Measurements from ENCODE around the gene ARMC10.
"Not testable (repeated sequence)": the region's sequence is repeated elsewhere in the genome, so short reads cannot be mapped to it uniquely, and the experiment has no call there.

ARMC10 gene

GRCh38 chr7:103077318-103077717 lies 2.4 kb downstream of the ARMC10 start:
- DNase-seq = no peak

- DNase-seq = not testable (repeated sequence)
Measured at GRCh38 chr7:103078226-103078625, 3.3 kb downstream of the ARMC10 start.

DNA sequence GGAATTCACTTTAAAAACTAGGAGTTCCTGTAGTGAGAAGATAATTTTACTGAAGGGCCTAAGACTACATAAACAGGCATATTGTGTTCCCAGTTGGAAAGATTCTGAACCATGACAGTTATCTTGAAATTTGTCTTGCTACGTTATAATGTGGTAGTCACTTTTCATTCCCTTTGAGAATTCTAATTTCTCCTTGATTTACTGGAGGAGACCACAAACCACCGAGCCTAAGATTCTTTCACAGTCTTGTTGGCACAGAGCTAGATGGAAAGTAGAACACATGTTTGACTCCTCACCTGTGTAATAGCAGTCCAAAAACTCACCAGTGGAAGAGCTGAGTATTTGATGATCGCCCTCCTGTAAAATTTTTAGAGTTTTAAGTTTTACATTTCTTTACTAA lies 4.9 kb downstream of the ARMC10 start:
- no peak for DNase-seq

- no peak for DNase-seq
Measured at GRCh38 chr7:103080923-103081322, 6.0 kb downstream of the ARMC10 start.

- DNase-seq = no peak
Measured at GRCh38 chr7:103082497-103082896, 7.6 kb downstream of the ARMC10 start.

DNA sequence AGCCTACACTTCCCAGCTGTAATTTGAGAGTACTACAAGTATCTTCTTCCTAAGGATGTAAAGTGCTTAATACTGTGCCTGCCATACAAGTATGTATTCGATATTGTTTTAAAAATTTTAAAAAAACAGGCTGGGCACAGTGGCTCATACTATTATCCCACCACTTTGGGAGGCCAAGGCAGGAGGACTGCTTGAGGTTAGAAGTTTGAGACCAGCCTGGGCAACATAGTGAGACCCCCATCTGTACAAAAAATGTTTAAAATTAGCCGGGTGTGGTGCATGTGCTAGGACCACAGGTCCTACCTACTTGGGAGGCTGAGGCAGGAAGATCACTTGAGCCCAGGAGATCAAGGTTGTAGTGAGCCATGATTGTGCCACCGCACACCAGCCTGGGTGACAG lies 8.3 kb downstream of the ARMC10 start:
- DNase-seq = no peak

DNA sequence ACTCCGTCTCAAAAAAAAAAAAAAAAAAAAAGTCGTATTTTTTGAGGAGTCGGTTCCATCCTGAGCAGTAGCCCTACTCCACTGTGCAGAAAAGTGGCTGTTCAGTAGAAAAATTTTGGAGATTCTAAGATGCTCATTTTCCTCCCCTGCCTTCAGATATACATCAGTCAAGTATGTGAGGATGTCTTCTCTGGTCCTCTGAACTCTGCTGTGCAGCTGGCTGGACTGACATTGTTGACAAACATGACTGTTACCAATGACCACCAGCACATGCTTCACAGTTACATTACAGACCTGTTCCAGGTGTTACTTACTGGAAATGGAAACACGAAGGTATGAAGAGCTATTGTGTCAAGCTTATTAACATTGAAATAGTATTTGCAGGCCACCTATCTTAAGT lies 17.4 kb downstream of the ARMC10 start:
- DNase-seq = not testable (repeated sequence)

DNA sequence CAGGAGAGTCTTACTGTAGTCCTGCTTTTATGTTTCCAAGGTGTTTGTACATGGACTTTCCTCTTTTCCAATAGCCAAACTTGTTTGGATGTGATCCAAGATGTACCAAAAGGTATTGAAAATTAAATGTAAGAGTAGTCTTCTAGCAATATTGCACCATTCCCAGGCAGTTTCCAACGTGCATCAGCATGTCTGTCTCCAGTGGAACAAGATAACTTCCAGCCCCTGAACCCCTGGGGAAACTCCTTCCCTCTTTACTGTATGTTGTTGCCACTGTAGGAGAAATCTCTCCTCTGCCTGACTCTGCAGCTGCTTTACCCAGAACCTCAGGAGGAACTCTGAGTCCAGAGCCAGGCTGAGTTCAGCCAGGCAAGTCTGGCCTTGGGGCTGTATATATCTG lies 18.5 kb downstream of the ARMC10 start:
- no peak for DNase-seq

DNA sequence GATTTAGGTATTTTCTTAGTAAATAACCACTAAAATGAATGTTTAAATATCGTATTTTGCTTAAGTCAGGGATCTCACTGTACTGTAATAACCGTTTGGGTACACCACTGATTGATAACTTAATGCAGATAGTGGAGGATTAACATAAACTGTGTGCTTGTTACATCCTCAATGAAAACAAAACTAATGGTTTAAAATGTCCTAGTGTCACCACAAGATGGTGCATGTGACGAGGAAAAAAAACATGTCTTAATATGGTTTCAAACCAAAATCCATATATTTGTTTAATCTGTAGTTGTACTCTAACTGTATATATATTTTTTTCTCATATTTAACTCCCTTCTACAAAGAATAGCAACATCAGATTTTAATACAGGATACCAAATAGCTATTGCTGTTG lies 19.2 kb downstream of the ARMC10 start:
- peak in 1 of 56 donors; percentile 22 for DNase-seq

GRCh38 chr7:103095558-103095957 lies 20.6 kb downstream of the ARMC10 start:
- not testable (repeated sequence) for DNase-seq

DNA sequence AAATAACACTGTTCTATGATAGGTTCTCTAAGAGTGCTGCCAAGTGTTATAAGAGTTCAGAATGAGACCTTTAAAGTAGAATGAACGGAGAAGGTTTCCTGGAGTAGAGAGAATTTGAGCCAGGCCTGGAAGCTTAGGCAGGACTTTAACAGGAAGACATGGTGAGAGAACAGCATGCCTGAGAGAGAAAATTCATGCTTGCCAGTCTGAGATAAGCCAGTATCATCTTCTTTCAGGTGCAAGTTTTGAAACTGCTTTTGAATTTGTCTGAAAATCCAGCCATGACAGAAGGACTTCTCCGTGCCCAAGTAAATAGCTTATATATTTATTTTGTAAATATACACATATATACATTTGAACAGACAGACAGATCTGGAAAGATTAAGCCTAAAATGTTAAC lies 22.1 kb downstream of the ARMC10 start:
- DNase-seq = no peak

DNA sequence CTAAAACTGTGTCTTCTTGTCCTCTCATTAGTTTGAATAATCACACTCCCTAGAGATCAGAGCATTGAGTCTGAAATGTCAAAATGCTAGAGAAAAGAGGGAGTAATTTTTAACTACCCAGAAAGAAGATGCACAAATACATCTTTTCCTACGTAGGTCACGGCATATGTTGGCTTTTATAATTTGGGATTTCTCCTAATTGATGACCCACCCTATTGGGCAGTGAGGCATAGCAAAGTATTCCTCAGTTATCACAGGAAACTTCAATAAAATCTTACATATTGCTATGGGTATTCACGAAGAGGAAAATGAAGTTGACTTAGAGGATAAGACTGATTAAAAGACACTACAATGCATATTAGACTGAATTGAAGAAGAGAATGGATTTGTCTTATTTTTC lies 25.4 kb downstream of the ARMC10 start:
- no peak for DNase-seq

- no peak for DNase-seq
Measured at GRCh38 chr7:103101543-103101942, 26.6 kb downstream of the ARMC10 start.

- DNase-seq = no peak
Measured at GRCh38 chr7:103106005-103106702, 31.2 kb downstream of the ARMC10 start.

DNA sequence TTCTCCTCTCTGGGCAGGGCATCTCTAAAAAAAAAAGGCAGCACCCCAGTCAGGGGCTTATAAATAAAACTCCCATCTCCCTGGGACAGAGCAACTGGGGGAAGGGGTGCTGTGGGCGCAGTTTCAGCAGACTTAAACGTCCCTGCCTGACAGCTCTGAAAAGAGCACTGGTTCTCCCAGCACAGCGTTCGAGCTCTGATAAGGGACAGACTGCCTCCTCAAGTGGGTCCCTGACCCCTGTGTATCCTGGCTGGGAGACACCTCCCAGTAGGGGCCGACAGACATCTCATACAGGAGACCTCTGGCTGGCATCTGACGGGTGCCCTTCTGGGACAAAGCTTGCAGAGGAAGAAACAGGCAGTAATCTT lies 31.7 kb downstream of the ARMC10 start:
- not testable (repeated sequence) for DNase-seq

DNA sequence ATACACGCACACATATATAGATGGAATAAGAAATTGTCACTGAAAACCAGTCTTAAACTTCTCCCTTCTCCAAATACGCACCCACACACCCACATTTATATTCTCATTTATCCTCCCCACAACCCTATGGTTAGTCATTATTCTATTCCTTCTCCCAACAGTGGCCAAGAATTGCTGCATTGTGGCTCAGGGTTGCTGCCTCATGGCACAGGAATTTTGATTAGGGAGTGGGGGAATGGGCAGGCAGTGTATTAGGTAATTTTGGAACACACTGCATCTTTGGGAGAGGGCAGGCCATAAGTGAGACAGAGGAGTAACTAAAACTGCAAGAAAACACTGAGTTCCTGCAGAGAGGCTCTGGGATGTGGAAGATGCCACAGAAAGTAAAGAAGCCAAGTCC lies 38.2 kb downstream of the ARMC10 start:
- no peak for DNase-seq

- DNase-seq = peak in 6 of 56 donors; percentile 16 to 25 (median 20)
Measured at GRCh38 chr7:103114576-103115008, 39.7 kb downstream of the ARMC10 start.

DNA sequence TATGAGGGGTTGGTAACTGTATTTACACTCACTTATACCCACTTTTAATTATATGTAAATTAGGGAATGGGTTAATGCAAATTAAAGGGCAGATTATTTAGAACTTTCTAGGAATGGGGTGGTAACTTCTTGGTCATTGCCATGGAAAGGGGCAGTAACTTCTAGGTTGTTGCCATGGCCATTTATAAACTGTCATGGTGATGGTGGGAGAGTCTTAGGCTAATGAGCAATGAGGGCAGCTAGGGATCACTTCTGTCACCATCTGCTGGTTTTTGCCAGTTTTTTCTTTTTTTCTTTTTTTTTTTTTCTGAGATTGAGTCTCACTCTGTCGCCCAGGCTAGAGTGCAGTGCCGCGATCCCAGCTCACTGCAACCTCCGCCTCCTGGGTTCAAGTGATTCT lies 40.8 kb downstream of the ARMC10 start:
- DNase-seq = no peak

GRCh38 chr7:103116511-103116910 lies 41.6 kb downstream of the ARMC10 start:
- DNase-seq = no peak

DNA sequence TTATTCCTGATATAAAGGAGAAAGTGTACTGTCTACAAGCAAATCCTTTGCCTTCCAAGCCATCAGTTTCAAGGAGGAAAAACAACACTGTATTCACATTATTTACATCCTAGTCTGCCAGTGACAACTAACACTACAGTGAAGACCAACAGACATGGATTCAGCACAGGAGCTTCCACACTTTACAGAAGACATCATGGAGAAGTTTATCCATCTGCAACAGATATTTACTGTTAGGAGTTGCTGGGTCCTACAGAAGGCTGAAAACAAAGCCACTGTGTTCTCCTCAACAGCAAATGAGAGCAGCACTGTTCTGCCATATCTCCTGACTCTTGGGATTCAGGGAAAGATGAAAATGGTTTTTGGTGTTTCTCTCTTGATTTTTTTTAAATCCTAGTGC lies 42.1 kb downstream of the ARMC10 start:
- peak in 14 of 56 donors; percentile 5 to 53 (median 28) for DNase-seq

- DNase-seq = no peak
Measured at GRCh38 chr7:103117465-103117864, 42.5 kb downstream of the ARMC10 start.

- no peak for DNase-seq
Measured at GRCh38 chr7:103119791-103120291, 44.9 kb downstream of the ARMC10 start.

DNA sequence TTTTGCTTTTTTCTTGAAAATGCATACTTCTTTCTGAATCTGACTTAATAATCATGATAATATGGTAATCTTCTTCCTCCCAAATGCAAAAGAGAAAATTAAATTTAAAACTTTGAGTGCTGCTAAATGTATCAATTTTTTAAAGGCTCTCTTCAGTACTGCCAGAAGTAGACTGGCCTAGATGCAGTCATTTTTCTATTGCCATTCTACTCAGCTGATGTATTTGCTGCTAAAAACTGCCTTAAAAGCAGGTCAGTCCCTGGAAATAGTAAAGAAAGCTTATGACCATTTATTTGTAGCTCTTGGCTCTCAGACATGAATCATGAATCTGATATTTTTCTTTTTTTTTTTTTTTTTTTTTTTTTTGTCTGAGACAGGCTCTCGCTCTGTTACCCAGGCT lies 45.4 kb downstream of the ARMC10 start:
- DNase-seq = no peak

GRCh38 chr7:103121641-103122040 lies 46.7 kb downstream of the ARMC10 start:
- no peak for DNase-seq

All from amygdala (tissue), 56 donors.